SK-N-MC (cell line): Measurements from ENCODE around the gene MYH14.
"Not testable (repeated sequence)": the region's sequence is repeated elsewhere in the genome, so short reads cannot be mapped to it uniquely, and the experiment has no call there.

Source experiments
- EZH2 ChIP-seq: fragments of 200-600 bp; sonication (generic); IDR thresholded peaks from one replicate; pipeline ENCODE4 v1.6.1; 2017; ENCODE audit warnings: antibody characterized with exemption
- FOXP2 ChIP-seq: optimal IDR thresholded peaks from 2 replicates; pipeline ENCODE3; 2011; ENCODE audit warnings: mild to moderate bottlenecking, moderate library complexity; ENCODE audit not compliant: insufficient read depth; ENCODE audit errors: extremely low read length, control extremely low read depth
- POLR2AphosphoS5 ChIP-seq: IDR thresholded peaks from 2 replicates; pipeline ENCODE4 v1.6.1; 2012; ENCODE audit warnings: mild to moderate bottlenecking, low read depth, low read length, borderline replicate concordance

- not testable (repeated sequence) for TF ChIP-seq EZH2, POLR2AphosphoS5, FOXP2
Measured at GRCh38 chr19:50329926-50330294, 126.5 kb downstream of the MYH14 start.
